Measurements from ENCODE around the gene UTP3. TPM values are rescaled to one million over a fixed set of nuclear protein-coding genes. Genes with fewer than 3 reads are reported as not detected.
"Not testable (repeated sequence)": the region's sequence is repeated elsewhere in the genome, so short reads cannot be mapped to it uniquely, and the experiment has no call there.

The UTP3 gene
- total RNA-seq, 6 donors from 2014 or later, result 18.9 to 33.4 (median 27.9) TPM

DNA sequence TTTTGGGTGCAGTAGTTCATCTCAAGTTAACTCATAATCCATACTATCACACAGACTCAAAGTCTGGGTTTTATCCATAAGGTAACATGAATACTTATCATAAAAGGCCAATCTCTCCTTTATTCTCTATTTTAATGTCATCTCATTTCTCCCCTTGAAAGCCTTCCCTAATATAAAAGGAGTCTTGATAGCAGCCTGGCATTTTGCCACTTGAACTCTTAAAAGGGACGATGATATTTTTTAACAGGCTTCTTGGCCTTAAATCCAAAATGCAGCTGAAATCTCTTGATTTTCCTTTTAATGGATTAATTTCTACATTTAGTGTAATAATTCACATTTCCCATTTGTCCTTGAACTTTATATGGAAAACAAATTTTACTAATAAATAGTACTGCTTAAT lies 13.6 kb upstream of the UTP3 start:
- TF ChIP-seq POLR2A (IDR thresholded peaks at IDR 0.05), result no peak
- no peak for TF ChIP-seq POLR2AphosphoS5 (IDR thresholded peaks at IDR 0.05)
- no peak for TF ChIP-seq EP300 (IDR thresholded peaks at IDR 0.05)
- TF ChIP-seq, protein P1, sequence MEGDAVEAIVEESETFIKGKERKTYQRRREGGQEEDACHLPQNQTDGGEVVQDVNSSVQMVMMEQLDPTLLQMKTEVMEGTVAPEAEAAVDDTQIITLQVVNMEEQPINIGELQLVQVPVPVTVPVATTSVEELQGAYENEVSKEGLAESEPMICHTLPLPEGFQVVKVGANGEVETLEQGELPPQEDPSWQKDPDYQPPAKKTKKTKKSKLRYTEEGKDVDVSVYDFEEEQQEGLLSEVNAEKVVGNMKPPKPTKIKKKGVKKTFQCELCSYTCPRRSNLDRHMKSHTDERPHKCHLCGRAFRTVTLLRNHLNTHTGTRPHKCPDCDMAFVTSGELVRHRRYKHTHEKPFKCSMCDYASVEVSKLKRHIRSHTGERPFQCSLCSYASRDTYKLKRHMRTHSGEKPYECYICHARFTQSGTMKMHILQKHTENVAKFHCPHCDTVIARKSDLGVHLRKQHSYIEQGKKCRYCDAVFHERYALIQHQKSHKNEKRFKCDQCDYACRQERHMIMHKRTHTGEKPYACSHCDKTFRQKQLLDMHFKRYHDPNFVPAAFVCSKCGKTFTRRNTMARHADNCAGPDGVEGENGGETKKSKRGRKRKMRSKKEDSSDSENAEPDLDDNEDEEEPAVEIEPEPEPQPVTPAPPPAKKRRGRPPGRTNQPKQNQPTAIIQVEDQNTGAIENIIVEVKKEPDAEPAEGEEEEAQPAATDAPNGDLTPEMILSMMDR (IDR thresholded peaks at IDR 0.05), result no peak
- WGBS, 2 donors, result 54 to 55% methylated on average over 1 of the region's 1 CpG
- H3K27ac ChIP-seq, result no peak overlapping the region
- ATAC-seq (ENCODE audit: low FRiP score in 2 of 2) (no peak), DNase-seq (no peak)
- no peaks in the 10 kb centered on the region for H3K9me3 ChIP-seq
- H3K4me1 ChIP-seq, result no peaks in the 10 kb centered on the region
- no peak overlapping the region for H3K4me3 ChIP-seq
- H3K27me3 ChIP-seq, result no peaks in the 10 kb centered on the region
- no peaks in the 10 kb centered on the region for H3K36me3 ChIP-seq

DNA sequence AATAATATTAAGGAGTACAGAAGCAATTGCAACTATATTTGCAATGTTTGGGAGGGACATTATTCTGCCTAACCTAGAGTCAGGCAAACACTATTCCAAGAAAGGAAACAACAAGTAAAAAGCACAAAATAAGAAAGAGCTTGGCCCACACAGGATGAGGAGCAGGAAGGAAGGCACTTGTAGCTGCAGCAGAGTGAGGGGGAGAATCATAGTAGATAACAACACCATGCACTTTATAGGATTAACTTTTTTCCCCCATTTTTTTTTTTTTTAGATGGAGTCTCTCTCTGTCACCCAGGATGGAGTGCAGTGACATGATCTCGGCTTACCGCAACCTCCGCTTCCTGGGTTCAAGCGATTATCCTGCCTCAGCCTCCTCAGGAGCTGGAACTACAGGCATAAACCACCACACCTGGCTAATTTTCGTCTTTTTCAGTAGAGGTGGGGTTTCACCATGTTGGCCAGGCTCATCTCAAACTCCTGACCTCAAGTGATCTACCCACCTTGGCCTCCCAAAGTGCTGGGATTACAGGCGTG lies 11.7 kb upstream of the UTP3 start:
- no peak for ATAC-seq (ENCODE audit: low FRiP score in 2 of 2)
- 93% methylated on average over 6 of the region's 6 CpGs for WGBS, 2 donors

DNA sequence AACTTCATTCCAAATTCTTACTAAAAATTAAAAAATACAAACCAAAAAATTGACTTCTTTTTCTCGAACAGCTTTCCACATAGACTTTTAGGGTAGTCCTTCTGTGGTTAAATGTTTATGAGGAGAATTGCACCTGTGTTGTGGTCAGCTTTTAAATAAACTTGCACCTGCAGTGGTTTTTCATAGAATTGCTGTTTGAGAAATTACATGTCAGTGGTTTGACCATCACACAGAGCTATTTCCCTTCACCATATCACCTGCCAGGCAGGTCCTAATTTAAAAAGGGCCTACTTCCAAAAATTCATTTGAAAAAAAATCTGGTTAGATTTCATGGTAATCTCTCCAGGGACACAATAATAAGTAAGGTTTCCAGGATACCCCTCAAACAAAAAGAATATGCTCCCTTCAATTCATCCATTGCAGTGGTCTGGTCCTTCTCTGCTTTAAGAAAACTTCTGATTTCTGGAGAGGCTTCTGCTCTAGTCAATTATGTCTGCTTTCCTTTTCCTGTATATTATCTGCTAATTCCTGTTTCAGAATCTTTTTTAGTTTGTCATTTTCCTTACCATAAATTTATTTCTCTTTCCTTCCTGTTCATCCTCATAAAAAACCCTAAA lies 9.8 kb upstream of the UTP3 start:
- DNase-seq, result no peak
- WGBS, 2 donors, result 83 to 88% methylated on average over 1 of the region's 1 CpG
- no peak for TF ChIP-seq POLR2A (IDR thresholded peaks at IDR 0.05)
- TF ChIP-seq EP300 (IDR thresholded peaks at IDR 0.05), result no peak
- TF ChIP-seq, protein P1 (IDR thresholded peaks at IDR 0.05), result no peak
- TF ChIP-seq POLR2AphosphoS5 (IDR thresholded peaks at IDR 0.05), result no peak
- Histone ChIP-seq H3K9me3 (no peaks in the 10 kb centered on the region), H3K27ac (no peak overlapping the region), H3K36me3 (no peaks in the 10 kb centered on the region), H3K4me3 (no peak overlapping the region), H3K27me3 (no peaks in the 10 kb centered on the region), H3K4me1 (no peaks in the 10 kb centered on the region)
- ATAC-seq (ENCODE audit: low FRiP score in 2 of 2), result no peak

More for the DNA sequence above, 11.7 kb upstream of the UTP3 start:
- no peaks in the 10 kb centered on the region for H3K9me3 ChIP-seq
- TF ChIP-seq POLR2A (IDR thresholded peaks at IDR 0.05), result no peak
- TF ChIP-seq, protein P1 (IDR thresholded peaks at IDR 0.05), result no peak
- TF ChIP-seq POLR2AphosphoS5 (IDR thresholded peaks at IDR 0.05), result no peak
- no peak for TF ChIP-seq EP300 (IDR thresholded peaks at IDR 0.05)
- H3K4me1 ChIP-seq, result no peaks in the 10 kb centered on the region
- H3K27ac ChIP-seq, result no peak overlapping the region
- no peaks in the 10 kb centered on the region for H3K27me3 ChIP-seq
- no peak for DNase-seq
- no peak overlapping the region for H3K4me3 ChIP-seq
- no peaks in the 10 kb centered on the region for H3K36me3 ChIP-seq

DNA sequence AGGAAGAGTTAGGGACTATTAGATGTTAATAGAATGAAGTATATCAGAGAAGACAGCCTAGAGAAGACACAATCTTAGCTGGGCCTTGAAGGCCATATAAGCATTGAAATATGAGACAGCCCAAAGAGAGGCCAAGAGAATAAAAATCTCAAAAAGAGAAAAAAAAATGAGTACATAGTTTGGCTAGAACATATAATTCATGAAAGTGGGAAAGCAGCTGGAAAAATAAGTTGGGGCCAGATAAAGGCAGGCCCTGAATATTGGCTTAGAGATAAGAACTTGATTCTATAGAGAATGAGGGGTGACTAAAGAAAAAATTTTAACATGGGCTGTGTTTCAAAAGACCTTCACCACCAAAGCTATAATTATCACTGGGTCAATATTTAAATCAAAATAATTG lies 7.4 kb upstream of the UTP3 start:
- H3K9me3 ChIP-seq, result no peaks in the 10 kb centered on the region
- no peak overlapping the region for H3K27ac ChIP-seq
- H3K4me3 ChIP-seq, result no peak overlapping the region
- no peaks in the 10 kb centered on the region for H3K36me3 ChIP-seq
- no peaks in the 10 kb centered on the region for H3K27me3 ChIP-seq
- ATAC-seq (ENCODE audit: low FRiP score in 2 of 2) (no peak), DNase-seq (no peak)
- H3K4me1 ChIP-seq, result no peaks in the 10 kb centered on the region
- TF ChIP-seq, protein P1 (IDR thresholded peaks at IDR 0.05), result no peak
- TF ChIP-seq POLR2AphosphoS5 (IDR thresholded peaks at IDR 0.05) (no peak), EP300 (IDR thresholded peaks at IDR 0.05) (no peak), POLR2A (IDR thresholded peaks at IDR 0.05) (no peak)

DNA sequence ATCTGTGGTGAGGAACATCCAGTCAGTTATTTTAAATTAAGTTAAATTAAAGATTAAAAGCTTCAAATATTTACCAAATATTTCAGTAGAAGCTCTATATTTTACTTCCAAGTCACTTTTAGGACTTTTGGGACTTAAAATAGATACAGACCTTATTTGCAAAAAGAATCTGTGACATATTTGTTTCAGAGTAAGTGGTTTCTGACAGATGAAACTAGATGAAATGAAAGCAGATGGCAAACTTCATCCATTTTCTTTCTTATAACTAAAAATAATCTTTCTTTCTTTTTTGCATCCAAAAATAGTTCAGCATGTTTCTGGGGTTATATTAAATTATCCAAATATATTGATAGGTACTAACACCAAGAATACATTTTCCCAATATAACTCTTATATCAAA lies 6.6 kb upstream of the UTP3 start:
- H3K4me3 ChIP-seq, result no peak overlapping the region
- no peak overlapping the region for H3K27ac ChIP-seq
- no peaks in the 10 kb centered on the region for H3K36me3 ChIP-seq

DNA sequence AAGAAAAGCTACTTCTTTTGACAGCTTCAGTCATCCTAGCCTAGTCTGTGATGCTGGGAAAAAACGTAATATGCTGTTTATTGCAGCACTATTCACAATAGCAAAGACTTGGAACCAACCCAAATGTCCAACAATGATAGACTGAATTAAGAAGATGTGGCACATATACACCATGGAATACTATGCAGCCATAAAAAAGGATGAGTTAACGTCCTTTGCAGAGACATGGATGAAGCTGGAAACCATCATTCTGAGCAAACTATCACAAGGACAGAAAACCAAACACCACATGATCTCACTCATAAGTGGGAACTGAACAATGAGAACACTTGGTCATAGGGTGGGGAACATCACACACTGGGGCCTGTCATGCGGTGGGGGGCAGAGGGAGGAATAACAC lies 6.2 kb upstream of the UTP3 start:
- ATAC-seq (ENCODE audit: low FRiP score in 2 of 2); DNase-seq: not testable (repeated sequence)
- 87 to 90% methylated on average over 3 of the region's 3 CpGs for WGBS, 2 donors

More for the DNA sequence above, 6.6 kb upstream of the UTP3 start:
- no peak for TF ChIP-seq EP300 (IDR thresholded peaks at IDR 0.05)
- TF ChIP-seq, protein P1 (IDR thresholded peaks at IDR 0.05), result no peak
- no peak for TF ChIP-seq POLR2A (IDR thresholded peaks at IDR 0.05)
- no peak for TF ChIP-seq POLR2AphosphoS5 (IDR thresholded peaks at IDR 0.05)
- no peaks in the 10 kb centered on the region for H3K4me1 ChIP-seq
- no peaks in the 10 kb centered on the region for H3K9me3 ChIP-seq
- DNase-seq (no peak), ATAC-seq (ENCODE audit: low FRiP score in 2 of 2) (no peak)
- no peaks in the 10 kb centered on the region for H3K27me3 ChIP-seq

More for the DNA sequence above, 6.2 kb upstream of the UTP3 start:
- not testable (repeated sequence) for H3K36me3 ChIP-seq, H3K9me3 ChIP-seq, H3K4me1 ChIP-seq, H3K4me3 ChIP-seq, H3K27ac ChIP-seq, H3K27me3 ChIP-seq

Data from upper lobe of left lung (tissue), 6 donors.